Tibial artery (tissue), 4 donors: ENCODE measurements around the gene ITPK1.

Experiments used
- DNase-seq, 2 donors: peaks; one replicate each; pipeline ENCODE4 v3.0.0-alpha.2; 2019
- H3K27ac ChIP-seq, 2 donors: fragments of 200-600 bp; sonication (generic) in 1 of 2; 1 replicate in 1 of 2; 2 replicates in 1 of 2; pipeline ENCODE4 v1.5.1; 2018 to 2019; ENCODE audit warnings: mild to moderate bottlenecking in 1 of 2
- H3K27me3 ChIP-seq, 2 donors: fragments of 200-600 bp; sonication (generic) in 1 of 2; one replicate each; pipeline versions ENCODE4 v1.5.1 to v1.6.0; 2016 to 2019
- H3K36me3 ChIP-seq, 3 donors: fragments of 200-600 bp; sonication (generic) in 2 of 3; one replicate each; pipeline ENCODE4 v1.5.1; 2016 to 2019; ENCODE audit warnings: mild to moderate bottlenecking in 2 of 3
- H3K4me1 ChIP-seq, 4 donors: fragments of 200-600 bp; sonication (generic) in 2 of 4; 1 replicate in 3 of 4; 2 replicates in 1 of 4; pipeline ENCODE4 v1.5.1; 2016 to 2019
- H3K4me3 ChIP-seq, 2 donors: fragments of 200-600 bp; sonication (generic) in 1 of 2; 1 replicate in 1 of 2; 2 replicates in 1 of 2; pipeline ENCODE4 v1.5.1; 2018 to 2019; ENCODE audit warnings: mild to moderate bottlenecking in 2 of 2
- H3K9me3 ChIP-seq, 3 donors: fragments of 200-600 bp; sonication (generic) in 1 of 3; one replicate each; pipeline ENCODE4 v1.5.1; 2016 to 2019
- CTCF ChIP-seq, 2 experiments: fragments of 200-600 bp in 1 of 2; fragments of 450-650 bp in 1 of 2; IDR thresholded peaks; one replicate each; pipeline ENCODE4 v1.5.1; 2017 to 2019; ENCODE audit warnings: antibody characterized with exemption in 2 of 2, mild to moderate bottlenecking in 1 of 2, moderate library complexity in 1 of 2
- intact Hi-C: fragments of 100-400 bp; cut with DNase I; formaldehyde crosslinking; loops from one replicate; pipeline ENCODE4 v1.15.0; 2023; ENCODE audit warnings: low total_unique reads

ITPK1 gene

GRCh38 chr14:93100100-93100499 is 15.6 kb downstream of the ITPK1 start:
- intact Hi-C loops, result no loop called here
- H3K36me3 ChIP-seq, result no peaks in the 10 kb centered on the region

GRCh38 chr14:93099643-93100042 is 16.1 kb downstream of the ITPK1 start:
- Histone ChIP-seq H3K36me3 (no peaks in the 10 kb centered on the region), H3K9me3 (no peaks in the 10 kb centered on the region), H3K27me3 (no peaks in the 10 kb centered on the region), H3K4me1 (peaks cover 0 to 26% (median 17%) of the 10 kb centered on the region in 4 donors), H3K4me3 (no peak overlapping the region), H3K27ac (no peak overlapping the region)
- no peak for TF ChIP-seq CTCF (IDR thresholded peaks at IDR 0.05)
- no peak for DNase-seq
- intact Hi-C loops, result no loop called here

More at GRCh38 chr14:93100100-93100499, 15.6 kb downstream of the ITPK1 start:
- Histone ChIP-seq H3K4me1 (peaks cover 0 to 30% (median 19%) of the 10 kb centered on the region in 4 donors), H3K27ac (no peak overlapping the region), H3K27me3 (no peaks in the 10 kb centered on the region), H3K9me3 (no peaks in the 10 kb centered on the region), H3K4me3 (no peak overlapping the region)
- no peak for TF ChIP-seq CTCF (IDR thresholded peaks at IDR 0.05)
- no peak for DNase-seq

- no peak overlapping the region for H3K4me3 ChIP-seq
- H3K4me1 ChIP-seq, result peaks cover 0 to 26% (median 17%) of the 10 kb centered on the region in 4 donors
- TF ChIP-seq CTCF (IDR thresholded peaks at IDR 0.05), result no peak
- no peaks in the 10 kb centered on the region for H3K27me3 ChIP-seq
- no peaks in the 10 kb centered on the region for H3K36me3 ChIP-seq
- intact Hi-C loops, result no loop called here
- no peak for DNase-seq
- H3K9me3 ChIP-seq, result no peaks in the 10 kb centered on the region
- H3K27ac ChIP-seq, result no peak overlapping the region
Measured at GRCh38 chr14:93099196-93099595, 16.5 kb downstream of the ITPK1 start.

- Histone ChIP-seq H3K36me3 (no peaks in the 10 kb centered on the region), H3K4me1 (peaks cover 0 to 47% (median 34%) of the 10 kb centered on the region in 4 donors), H3K4me3 (no peak overlapping the region), H3K9me3 (no peaks in the 10 kb centered on the region), H3K27ac (peak overlapping the region in 1 of 2 donors; percentile 12), H3K27me3 (no peaks in the 10 kb centered on the region)
- intact Hi-C loops, result no loop called here
- DNase-seq, result no peak
- no peak for TF ChIP-seq CTCF (IDR thresholded peaks at IDR 0.05)
Measured at GRCh38 chr14:93096691-93097322, 18.9 kb downstream of the ITPK1 start.

- DNase-seq, result no peak
- Histone ChIP-seq H3K27me3 (no peaks in the 10 kb centered on the region), H3K9me3 (no peaks in the 10 kb centered on the region), H3K4me3 (no peak overlapping the region), H3K36me3 (no peaks in the 10 kb centered on the region), H3K4me1 (peaks cover 0 to 56% (median 43%) of the 10 kb centered on the region in 4 donors), H3K27ac (no peak overlapping the region)
- TF ChIP-seq CTCF (IDR thresholded peaks at IDR 0.05), result no peak
- intact Hi-C loops, result no loop called here
Measured at GRCh38 chr14:93095742-93096510, 19.8 kb downstream of the ITPK1 start.
